Measurements from ENCODE around the gene RFNG. TPM values are rescaled to one million over a fixed set of nuclear protein-coding genes. Genes with fewer than 3 reads are reported as not detected.

The RFNG gene
- total RNA-seq, 1 donor from 2014 or later: 21.1 TPM

DNA sequence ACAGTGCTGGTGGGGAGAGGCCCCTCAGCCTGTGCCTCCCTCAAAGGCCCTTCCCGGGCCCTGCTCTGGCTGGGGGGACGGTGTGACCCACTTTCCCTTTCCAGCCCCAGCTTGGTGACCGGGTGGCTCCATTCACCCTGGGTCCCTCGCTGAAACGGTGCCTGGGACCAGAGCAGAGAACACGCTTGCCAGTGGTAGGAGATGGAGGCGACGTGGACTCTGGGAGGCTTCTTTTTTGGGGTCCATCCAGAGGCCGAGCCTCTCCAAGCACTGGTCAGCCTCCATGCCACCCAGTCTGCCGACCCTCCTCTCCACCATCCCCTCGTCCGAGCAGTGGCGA is 36.7 kb downstream of the RFNG start:
- Histone ChIP-seq H3K36me3 (no peaks in the 10 kb centered on the region), H3K9me3 (replicated peaks) (no peaks in the 10 kb centered on the region), H3K4me3 (no peak overlapping the region), H3K27ac (replicated peaks) (no peak overlapping the region), H3K4me1 (peaks cover 30% of the 10 kb centered on the region), H3K27me3 (ENCODE audit: low read depth) (no peaks in the 10 kb centered on the region)
- TF ChIP-seq, protein P1, sequence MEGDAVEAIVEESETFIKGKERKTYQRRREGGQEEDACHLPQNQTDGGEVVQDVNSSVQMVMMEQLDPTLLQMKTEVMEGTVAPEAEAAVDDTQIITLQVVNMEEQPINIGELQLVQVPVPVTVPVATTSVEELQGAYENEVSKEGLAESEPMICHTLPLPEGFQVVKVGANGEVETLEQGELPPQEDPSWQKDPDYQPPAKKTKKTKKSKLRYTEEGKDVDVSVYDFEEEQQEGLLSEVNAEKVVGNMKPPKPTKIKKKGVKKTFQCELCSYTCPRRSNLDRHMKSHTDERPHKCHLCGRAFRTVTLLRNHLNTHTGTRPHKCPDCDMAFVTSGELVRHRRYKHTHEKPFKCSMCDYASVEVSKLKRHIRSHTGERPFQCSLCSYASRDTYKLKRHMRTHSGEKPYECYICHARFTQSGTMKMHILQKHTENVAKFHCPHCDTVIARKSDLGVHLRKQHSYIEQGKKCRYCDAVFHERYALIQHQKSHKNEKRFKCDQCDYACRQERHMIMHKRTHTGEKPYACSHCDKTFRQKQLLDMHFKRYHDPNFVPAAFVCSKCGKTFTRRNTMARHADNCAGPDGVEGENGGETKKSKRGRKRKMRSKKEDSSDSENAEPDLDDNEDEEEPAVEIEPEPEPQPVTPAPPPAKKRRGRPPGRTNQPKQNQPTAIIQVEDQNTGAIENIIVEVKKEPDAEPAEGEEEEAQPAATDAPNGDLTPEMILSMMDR (IDR thresholded peaks at IDR 0.05; ENCODE audit: borderline replicate concordance): no peak
- intact Hi-C loops (cut with micrococcal nuclease): no loop called here
- DNase-seq: no peak

DNA sequence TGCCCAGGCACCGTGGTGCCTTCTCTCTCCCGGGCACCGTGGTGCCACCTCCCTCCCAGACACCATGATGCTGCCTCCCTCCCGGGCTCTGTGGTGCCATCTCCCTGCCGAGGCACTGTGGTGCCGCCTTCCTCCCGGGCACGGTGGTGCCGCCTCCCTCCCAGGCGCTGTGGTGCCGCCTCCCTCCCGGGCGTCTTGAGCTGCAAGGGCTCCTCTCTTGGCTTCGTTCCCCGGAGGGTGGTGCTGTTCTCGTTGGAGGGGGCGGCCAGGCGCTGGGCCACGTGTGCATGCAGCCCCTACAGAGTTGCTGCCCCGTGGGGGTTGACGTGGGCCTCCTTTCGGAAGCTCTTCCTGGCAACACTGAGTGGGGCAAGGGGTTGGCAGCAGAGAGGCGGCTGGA is 37.2 kb downstream of the RFNG start:
- Histone ChIP-seq H3K27me3 (ENCODE audit: low read depth) (no peaks in the 10 kb centered on the region), H3K27ac (replicated peaks) (peak overlapping the region; percentile 96), H3K9me3 (replicated peaks) (no peaks in the 10 kb centered on the region), H3K36me3 (no peaks in the 10 kb centered on the region), H3K4me3 (no peak overlapping the region), H3K4me1 (peaks cover 31% of the 10 kb centered on the region)
- intact Hi-C loops (cut with micrococcal nuclease): no loop called here
- no peak for DNase-seq
- TF ChIP-seq, protein P1 (IDR thresholded peaks at IDR 0.05; ENCODE audit: borderline replicate concordance): no peak

DNA sequence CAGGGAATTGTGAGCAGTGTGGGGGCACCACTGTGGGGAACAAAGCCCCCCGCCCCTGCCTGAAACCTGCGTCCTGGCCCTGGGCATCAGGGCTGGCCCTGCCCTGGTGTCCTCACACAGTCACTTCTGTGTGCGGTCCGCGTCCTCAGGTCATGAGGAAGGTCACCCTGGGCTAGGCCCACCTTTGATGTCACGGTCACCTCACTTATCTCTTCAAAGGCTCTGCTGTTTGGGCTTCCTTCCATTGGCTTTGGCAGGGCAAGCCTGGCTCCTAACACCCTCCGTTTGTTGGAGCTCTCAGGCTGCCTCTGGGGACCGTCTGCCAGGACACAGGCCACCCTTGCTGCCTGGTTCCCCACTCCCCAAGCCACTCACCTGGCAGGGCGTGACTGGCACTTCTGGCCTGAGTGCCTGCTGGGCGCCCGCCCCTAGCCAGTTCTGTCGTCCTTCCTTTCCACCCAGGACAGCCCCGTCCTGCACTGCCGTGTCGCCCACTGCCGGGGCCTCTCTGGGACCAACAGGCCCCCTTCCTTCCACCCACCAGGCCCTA is 37.8 kb downstream of the RFNG start:
- Histone ChIP-seq H3K27ac (replicated peaks) (peak overlapping the region; percentile 96), H3K27me3 (ENCODE audit: low read depth) (no peaks in the 10 kb centered on the region), H3K4me3 (peak overlapping the region; percentile 33), H3K4me1 (peaks cover 37% of the 10 kb centered on the region), H3K9me3 (replicated peaks) (no peaks in the 10 kb centered on the region), H3K36me3 (no peaks in the 10 kb centered on the region)
- peak; percentile 56 for DNase-seq
- TF ChIP-seq, protein P1 (IDR thresholded peaks at IDR 0.05; ENCODE audit: borderline replicate concordance): no peak
- intact Hi-C loops (cut with micrococcal nuclease): no loop called here

DNA sequence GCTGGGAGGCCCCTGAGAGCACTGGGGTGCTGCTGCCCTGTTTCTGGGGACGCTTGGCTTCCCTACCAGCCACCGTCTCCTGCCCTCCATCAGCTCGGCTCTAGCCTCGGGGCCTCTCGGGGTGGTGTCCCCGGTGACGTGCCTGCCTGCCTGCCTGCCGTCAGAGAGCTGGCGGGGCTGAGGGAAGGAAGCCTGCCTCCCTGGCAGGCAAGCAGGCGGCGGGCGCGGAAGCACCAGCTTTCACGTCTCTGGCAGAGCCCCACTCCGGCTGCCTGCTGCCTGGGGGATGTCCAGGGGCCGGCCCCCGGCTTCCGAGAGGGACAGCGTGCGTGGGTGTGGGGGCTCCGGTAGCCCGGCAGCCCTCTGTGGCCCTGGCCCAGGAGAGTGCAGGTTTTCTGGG is 38.3 kb downstream of the RFNG start:
- intact Hi-C loops (cut with micrococcal nuclease): no loop called here
- H3K4me1 ChIP-seq: peaks cover 42% of the 10 kb centered on the region
- peak overlapping the region; percentile 96 for H3K27ac ChIP-seq (replicated peaks)
- H3K36me3 ChIP-seq: no peaks in the 10 kb centered on the region
- no peaks in the 10 kb centered on the region for H3K27me3 ChIP-seq (ENCODE audit: low read depth)
- peak; percentile 48 for DNase-seq
- H3K9me3 ChIP-seq (replicated peaks): no peaks in the 10 kb centered on the region
- H3K4me3 ChIP-seq: peak overlapping the region; percentile 33
- TF ChIP-seq, protein P1 (IDR thresholded peaks at IDR 0.05; ENCODE audit: borderline replicate concordance): no peak

DNA sequence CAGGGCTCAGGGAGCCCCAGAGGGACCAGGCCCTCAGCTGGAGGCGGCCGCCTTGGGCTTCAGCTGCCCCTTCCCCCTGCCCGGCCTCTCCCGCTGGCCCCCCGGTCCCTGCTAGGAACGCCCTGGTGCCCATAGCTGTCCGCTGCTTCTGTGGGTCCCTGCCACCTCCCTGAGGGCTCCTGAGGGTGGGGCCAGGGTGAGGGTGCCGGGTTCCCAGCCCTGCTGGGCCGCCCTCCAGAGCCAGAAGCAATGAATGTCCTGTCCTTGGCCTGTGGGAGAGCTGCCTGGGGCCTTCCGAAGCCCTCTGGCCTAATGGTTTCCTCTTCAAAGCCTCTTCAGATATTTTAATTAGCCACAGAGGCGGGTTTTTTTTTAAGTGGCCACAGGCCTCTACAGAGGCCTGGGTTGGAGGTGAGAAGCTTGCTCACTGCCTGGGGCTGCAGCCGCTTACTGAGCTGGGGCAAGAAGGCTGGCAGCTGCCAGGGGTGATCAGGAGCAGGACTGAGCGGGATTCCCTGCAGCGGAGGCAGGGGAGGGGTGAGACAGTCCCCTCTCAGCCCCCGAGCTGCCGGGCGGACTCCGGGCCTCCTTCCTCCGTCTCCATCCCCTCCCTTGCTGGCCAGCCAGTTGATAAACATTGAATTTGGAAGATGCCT is 38.8 kb downstream of the RFNG start:
- peak overlapping the region; percentile 33 for H3K4me3 ChIP-seq
- intact Hi-C loops (cut with micrococcal nuclease): no loop called here
- DNase-seq: no peak
- H3K27me3 ChIP-seq (ENCODE audit: low read depth): no peaks in the 10 kb centered on the region
- H3K9me3 ChIP-seq (replicated peaks): no peaks in the 10 kb centered on the region
- TF ChIP-seq, protein P1 (IDR thresholded peaks at IDR 0.05; ENCODE audit: borderline replicate concordance): no peak
- H3K36me3 ChIP-seq: no peaks in the 10 kb centered on the region
- peaks cover 48% of the 10 kb centered on the region for H3K4me1 ChIP-seq
- peak overlapping the region; percentile 96 for H3K27ac ChIP-seq (replicated peaks)
